NCI-H2081 (cell line): Measurements from ENCODE around the gene SDF4.

Experiments used
- DNase-seq, 2 experiments: peaks; one replicate each; lab custom pipeline; 2025; lab: John Stamatoyannopoulos, UW

The SDF4 gene

DNA sequence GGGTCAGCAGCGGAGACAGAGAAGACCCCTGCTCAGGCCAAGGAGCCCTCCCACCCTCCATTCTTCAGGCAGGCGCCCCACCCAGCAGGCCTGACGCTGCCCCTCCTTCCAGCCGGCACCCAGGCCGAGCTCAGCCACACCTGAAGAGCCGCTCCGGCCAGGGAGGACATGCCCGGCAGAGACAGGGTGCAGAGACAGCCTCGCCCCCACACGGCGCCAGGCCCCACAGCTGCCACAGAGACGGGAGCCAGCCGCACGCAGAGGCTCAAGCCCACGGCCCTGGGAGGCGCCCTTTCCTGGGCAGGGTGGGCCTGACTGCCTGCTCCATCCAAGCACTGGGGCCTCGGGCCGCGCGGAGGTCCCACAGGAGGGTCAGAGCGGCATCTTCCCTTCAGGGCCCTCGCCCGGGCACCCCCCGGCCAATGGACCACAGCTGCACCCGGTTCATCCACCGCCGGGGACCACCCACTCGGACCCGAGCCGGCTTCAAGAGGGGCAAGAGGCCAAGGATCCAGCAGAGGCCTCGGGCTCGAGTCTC, 52.9 kb downstream of the SDF4 start:
- no peak for DNase-seq

DNA sequence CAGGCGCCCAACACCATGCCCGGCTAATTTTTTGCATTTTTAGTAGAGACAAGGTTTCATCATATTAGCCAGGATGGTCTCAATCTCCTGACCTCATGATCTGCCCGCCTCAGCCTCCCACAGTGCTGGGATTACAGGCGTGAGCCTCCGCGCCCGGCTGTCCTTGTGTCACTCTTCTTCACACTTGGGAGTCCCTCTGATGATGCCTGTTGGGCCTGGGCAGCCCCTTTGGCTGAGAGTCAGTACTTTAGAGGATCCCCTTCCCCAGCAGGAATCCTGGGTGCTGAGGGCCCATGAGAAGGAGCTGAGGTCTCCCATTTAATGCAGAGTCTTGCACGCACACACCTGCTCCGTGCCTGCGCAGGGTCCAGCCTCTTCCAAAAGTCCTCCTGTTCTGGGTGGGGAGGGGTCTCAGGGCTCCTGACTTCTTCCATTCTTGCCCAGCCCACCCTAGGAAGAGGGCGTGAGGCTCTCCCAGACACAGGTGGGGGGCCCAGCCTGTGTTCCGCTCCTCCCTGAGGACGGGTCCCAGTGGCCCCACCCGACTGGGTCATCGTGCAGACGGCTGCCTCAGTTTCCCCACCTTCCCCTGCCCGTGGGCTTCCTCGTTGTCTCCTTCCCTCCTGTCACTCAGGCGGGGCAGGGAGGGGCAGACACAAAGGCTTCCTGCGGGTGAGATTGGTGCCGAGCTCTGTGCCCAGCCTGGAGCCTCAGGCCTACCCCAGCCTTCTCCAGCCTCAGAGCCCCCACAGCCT, 54.2 kb downstream of the SDF4 start:
- DNase-seq, result no peak

DNA sequence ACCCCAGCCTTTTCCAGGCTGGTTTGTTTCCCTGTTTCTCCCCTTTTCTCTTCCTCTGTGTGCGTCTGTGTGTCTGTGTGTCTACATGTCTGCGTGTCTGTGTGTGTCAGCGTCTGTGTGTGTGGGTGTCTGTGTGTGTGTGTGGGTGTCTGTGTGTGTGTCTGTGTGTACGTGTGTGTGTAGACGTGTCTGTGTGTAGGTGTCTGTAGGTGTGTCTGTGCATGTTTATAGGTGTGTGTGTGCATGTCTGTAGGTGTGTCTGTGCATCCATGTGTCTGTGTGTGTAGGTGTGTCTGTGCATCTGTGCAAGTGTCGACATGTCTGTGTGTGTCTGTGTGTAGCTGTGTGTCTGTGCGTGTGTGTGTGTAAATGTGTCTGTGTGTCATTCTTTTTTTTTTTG, 54.9 kb downstream of the SDF4 start:
- DNase-seq, result no peak

DNA sequence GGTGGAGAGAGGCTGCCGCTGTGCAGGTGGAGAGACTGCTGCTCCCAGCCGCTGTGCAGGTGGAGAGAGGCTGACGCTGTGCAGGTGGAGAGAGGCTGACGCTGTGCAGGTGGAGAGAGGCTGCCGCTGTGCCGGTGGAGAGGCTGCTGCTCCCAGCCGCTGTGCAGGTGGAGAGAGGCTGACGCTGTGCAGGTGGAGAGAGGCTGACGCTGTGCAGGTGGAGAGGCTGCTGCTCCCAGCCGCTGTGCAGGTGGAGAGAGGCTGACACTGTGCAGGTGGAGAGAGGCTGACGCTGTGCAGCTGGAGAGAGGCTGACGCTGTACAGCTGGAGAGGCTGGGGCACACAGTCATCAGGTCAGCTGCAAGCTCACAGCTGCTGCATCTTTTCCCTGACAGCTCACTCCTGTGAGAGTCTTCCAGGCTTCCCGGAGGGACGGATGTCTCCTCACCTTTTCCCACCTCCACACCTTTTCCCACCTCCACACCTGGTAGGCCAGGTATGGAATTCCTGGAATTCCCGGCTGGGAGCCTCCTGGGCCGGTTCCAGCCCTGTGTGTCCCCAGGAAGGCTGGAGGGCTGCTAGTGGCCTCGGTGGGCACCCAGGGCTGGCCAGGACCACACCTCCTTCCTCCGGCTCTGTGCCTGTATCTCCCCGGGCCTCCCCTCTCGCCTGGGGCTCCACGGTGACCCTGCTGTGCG, 55.6 kb downstream of the SDF4 start:
- peak in 1 of 2 experiments; percentile 62 for DNase-seq

DNA sequence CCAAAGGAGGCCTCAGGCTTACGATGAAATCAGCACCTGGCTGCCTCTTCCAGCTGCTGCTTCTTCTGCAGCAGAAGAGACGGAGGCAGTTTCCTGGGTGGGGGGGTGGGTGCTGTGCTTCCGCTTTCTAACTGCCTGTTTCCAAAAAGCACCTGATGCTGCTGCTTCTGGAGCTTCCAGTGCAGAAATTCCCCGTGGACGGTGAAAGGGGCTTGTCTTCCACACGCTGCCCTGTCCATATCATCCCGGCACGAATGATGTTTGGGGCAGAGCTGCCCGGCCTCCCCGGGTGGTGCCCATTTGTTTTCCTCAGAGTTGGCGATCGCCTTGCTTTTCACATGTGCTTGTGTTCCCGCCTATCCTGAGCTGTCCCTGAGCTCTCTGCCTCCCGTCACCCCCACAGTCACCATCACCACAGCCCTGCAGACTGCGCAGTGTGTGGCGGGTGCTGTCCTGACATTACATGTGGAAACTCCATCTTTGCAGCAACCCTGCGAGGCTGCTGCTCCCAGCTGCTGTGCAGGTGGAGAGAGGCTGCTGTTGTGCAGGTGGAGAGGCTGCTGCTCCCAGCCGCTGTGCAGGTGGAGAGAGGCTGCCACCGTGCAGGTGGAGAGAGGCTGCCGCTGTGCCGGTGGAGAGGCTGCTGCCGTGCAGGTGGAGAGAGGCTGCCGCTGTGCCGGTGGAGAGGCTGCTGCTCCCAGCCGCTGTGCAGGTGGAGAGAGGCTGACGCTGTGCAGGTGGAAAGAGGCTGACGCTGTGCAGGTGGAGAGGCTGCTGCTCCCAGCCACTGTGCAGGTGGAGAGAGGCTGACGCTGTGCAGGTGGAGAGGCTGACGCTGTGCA, 56.4 kb downstream of the SDF4 start:
- peak in 1 of 2 experiments; percentile 59 for DNase-seq

DNA sequence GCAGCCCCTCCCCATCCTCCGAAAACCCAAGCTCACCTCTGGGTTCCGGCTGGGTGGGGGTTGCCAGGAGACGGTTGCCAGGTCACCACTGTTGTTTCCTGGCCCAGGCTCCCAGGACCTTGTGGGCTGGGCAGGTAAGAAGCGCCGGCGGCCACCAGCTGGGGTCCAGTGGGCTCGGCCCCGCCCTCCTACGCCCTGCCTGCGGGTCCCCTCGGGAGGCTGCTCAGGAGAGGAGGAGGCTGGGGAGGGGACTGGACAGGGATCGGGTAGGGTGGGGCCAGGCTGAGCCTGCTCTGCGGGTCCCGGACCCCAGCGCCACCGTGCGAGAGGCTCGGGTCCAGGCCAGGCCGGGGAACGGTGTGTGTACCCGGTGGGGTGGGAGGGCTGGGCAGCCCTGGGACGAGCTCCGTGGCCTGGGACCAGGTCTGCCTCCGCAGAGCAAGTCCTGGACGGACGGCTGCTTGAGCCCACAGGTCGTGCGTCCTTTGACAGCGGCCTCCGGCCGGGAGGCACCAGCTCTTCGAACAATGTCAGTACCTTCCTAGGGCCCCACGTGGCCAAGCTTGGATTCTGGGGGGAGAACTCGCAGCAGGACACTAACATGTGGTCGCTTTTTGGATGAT, 57.9 kb downstream of the SDF4 start, which contains the start of gene TTLL10:
TSS of gene TTLL10 (plus strand) at position 88 of the 623 bp plus-strand sequence. CDS start 5,336 bp downstream, outside the sequence.
- DNase-seq, result no peak

DNA sequence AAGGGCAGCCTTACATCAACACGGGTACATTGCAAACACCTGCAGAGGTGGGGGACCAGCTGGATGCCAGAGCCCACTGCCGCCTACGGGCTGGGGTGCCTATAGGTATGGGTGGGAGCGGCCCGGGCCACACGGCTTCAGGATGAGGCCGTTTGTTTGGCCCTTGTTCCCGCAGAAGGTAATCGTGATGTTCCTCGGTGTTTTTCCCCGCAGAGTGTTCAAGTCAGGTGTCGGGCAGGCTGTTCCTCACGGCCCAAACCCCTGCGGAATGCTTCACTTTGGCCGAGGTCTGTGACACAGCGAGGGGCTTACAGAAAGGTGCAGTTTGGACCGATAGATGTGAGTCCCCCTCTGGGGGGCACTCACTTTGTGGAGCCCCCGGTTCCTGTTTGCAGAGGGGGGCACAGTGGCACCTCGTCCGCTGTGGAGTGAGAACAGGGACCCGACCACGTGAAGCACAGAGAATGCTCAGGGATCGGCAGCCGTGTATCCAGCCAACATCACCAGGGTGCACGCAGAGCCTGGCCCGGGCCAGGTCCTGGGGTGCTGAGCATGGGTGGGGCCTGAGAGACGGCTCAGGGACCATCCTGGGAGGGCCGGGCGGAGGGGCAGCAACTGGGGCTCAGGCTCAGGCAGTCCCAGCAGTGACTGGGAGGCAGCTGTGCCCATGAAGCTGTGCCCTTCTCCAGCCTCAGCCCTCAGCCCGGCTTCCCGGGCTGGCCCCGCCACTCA, 58.6 kb downstream of the SDF4 start:
- no peak for DNase-seq

DNA sequence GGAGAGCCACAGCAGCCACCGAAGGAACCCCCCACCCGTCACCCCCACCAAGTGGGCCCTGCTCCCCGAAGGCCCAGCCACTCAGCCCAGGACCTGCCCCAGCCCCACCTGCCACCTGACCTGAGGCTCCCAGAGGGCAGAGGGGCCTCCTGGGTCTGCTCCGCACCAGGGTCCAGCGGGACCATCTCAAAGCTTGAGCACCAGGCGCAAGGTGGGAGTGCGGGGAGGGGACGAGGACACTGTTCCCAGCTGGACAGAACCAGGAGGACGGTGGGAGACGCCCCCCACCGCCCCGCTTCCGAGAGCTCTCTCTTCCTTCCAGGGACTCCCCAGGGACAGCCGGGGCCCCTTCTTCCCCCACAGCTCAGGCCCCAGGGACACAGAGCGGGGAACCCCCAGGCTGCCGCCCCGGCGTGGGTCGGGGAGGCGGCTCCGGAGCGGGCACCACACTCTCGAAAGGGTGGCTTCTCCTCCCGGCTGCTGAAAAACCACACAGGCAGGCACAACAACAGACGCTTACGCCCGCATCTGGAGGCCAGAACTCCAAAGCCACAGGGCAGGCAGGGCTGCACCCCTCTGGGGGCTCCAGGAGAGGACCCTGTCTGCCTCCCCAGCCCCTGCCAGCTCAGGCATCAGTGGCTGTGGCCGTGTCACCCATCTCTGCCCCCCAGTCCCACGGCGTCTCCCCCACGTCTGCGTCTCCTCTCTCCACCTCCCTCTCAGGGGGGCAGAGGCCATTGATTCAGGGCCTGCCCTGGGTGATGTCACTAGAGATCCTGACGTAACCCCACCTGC, 60.1 kb downstream of the SDF4 start:
- DNase-seq, result no peak

DNA sequence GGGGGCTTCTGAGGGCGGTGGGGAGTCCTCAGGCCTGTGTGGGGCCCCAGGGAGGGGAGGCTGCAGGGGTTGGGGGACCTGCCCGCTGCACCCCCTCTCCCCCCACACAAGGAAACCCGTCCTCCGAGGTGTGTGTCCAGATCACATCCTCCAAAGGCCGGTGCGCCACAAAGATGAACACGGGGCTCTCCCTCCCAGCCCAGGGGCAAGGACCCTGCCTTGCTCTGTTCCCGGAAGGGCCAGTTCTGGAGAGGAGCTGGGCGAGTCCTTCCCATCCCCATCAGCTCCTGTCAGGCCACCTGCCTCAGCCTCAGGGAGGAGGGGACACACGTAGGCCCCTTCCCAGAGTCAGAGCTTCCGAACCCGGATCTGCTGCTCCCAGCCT, 60.6 kb downstream of the SDF4 start:
- DNase-seq, result no peak

DNA sequence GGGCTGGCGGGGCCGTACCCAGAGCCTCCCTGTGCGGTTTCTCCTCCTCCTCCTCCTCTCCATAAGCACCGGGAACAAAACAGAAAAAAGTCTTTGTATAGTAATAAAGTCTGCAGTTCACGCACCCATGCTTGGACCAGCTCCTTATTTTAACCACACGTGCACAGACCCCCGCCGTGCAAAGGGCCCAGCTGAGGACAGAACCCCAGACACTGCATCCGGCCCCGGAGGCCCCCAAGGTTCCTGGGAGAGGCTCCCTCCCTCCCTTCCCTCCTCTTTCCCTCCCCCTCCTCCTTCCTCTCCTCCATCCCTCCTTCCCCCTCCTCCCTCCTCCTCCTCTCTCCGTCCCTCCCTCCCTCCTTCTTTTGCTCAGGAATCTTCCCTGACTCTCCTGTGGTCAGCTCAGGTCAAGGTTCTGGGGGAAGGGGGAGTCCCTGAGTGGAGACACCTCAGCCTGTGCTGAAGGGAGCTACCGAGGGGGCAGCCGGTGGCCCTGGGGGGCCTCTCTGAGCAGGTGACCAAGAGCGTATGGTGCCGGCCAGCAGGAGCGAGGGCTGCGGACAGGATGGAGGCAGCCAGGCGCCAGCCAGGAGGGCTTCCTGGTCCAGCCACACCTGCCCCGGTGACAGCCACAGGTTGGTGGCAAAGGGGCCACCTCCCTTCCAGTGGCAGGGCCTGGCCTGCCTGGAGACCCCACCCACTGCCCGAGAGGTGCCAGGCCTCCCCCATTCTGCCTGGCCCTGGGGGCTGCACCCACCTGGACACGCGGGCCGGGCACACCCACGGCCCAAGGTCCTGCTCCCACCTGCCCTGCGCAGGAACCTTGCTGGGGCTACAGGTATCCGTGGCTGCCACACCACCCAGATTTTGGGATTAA, 61.3 kb downstream of the SDF4 start:
- DNase-seq, result no peak

DNA sequence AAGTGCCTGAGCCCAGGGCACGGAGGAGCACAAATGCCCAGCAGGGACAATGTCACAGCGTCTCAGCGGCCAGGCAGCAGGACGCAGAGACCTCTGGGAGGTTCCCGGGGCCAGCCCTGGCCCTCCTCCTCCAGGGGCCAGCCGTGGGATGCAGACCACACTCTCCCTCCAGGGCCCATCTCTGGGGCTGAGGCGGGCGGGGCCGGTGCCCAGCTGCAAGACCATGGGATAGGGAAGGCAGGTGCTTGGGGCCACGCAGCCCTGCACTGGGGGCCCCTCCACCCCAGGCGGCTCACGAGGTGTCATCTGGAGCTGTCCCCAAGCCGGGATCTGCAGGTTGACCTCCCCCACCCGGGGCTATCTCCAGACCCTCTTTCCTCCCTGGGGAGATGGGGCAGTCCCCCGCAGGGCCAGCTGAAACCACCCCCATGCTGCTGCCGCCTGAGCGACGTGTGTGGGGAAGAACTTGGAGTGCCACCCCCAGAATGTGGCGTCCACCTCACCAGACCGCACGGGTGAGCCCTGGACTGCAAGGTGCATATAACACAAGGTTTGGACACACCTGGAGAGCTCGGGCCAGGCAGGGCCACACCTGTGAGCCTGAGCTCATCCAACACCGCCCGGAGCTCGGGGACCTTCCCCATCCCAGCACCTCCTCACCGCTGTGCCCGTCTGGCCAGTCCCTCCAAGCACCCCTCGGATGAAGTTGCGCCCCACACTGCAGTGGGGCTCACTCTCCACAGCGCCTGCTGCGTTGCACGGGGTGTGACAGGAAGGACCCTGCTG, 62.2 kb downstream of the SDF4 start:
- DNase-seq, result no peak

DNA sequence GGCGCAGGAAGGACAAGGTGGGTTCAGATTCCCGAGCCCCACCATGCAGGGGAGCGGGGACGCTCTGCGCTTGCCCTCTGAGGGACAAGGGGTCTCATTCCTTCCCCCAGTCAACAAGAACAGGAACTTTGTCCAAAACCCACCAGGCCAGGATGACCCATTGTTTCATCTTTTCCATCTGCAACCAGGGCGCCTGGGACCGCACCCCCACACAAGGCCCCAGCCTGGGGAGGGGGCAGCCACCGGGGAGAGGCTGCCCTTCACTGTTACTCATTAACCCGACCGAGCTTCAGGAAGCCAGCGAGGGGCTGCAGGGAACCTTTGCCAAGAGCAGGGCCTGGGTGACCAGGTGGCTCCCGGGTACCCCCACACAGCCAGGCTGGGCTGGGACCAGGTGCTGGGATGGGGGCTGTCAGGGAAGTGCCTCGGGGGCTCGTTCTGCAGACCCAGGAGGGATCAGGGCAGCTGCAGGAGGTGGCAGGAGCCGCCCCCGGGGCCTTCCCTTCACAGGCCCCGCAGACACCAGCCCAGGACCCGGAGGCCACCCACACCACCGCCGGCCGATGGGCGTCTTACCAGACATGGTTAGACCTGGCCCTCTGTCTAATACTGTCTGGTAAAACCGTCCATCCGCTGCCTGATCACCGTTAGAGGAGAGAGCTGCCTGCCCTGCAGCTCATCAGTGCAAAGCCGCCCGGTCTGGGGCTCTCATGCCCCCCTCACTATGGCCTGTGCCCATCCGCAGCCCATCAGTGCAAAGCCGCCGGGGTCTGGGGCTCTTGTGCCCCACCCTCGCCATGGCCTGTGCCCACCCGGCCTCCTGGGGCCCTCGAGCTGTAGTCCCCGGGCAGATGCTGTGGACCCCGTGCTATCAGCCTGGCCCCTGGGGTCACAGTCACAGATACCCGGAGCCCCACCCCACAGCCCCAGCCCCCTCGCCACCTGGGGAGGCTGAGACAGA, 63.1 kb downstream of the SDF4 start:
- DNase-seq, result no peak

DNA sequence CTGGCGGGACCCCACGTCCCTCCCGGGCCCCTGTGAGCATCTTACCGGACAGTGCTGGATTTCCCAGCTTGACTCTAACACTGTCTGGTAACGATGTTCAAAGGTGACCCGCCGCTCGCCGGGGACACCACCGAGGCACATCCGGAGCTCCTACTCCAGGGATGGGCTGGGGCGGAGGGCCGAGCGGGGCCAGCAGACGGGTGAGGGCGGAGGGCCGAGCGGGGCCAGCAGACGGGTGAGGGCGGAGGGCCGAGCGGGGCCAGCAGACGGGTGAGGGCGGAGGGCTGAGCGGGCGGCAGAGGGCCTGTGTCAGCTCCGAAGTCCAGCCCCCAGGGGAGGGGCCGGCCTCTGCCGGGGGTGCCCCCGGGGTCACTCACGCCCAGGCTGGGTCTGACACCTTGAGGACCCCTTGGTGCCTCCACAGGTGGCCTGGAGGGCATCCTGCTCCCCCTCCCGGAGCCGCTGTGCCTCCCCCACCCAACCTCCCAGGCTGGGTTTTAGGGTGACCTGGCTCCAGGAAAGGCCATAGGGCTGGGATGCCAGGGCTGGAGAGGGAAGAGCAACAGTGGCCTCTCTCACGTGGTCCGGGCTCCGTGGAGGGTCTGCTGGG, 63.9 kb downstream of the SDF4 start:
- no peak for DNase-seq

DNA sequence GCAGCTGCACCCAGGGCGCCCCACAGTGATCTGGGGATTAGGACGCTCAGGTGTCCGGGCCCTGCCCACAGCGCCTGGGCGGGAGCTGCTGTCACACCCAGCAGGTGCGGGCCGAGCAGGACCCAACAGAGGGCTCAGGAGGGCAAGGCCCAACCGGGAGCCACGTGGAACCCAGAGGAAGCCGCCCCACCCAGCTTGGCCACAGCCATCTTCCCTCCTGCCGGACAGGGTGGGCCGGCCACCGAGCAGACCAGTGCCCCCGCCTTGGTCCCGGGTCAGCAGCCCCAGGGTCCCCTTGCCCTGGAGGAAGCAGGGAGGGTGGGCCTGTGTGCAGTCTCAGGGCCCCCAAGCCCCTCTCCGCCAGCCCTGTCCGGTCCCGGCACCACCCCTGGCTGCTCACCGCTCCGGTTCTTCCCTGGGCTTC, 64.4 kb downstream of the SDF4 start:
- DNase-seq, result no peak
